ENCODE measurements around the gene GJB3.
"Not testable (repeated sequence)": the region's sequence is repeated elsewhere in the genome, so short reads cannot be mapped to it uniquely, and the experiment has no call there.

GRCh38 chr1:34732831-34733230, 48.2 kb upstream of the GJB3 start:
- not testable (repeated sequence) for TF ChIP-seq FOXK2, SUZ12 (IDR thresholded peaks at IDR 0.05)

Measured in HEK293T (cell line).